AG09309 (cell line): Measurements from ENCODE around the gene MRPL57.
"Not testable (repeated sequence)": the region's sequence is repeated elsewhere in the genome, so short reads cannot be mapped to it uniquely, and the experiment has no call there.

ENCODE experiments used
- DNase-seq: peaks from one replicate; pipeline ENCODE4 v3.0.0-alpha.2; 2010; ENCODE audit warnings: low read depth
- H3K4me3 ChIP-seq: 2 replicates; pipeline ENCODE4 v1.5.1; 2011; ENCODE audit warnings: mild to moderate bottlenecking, low read depth, low read length, moderate library complexity; ENCODE audit not compliant: control insufficient read depth
- CTCF ChIP-seq: IDR thresholded peaks from 2 replicates; pipeline ENCODE4 v1.5.1; 2011; ENCODE audit warnings: mild to moderate bottlenecking, low read depth, low read length, inconsistent platforms; ENCODE audit not compliant: insufficient read depth, control insufficient read depth; ENCODE audit errors: missing control alignments

The MRPL57 gene

GRCh38 chr13:21198391-21198790 is 21.9 kb downstream of the MRPL57 start:
- H3K4me3 ChIP-seq, DNase-seq: not testable (repeated sequence)

- not testable (repeated sequence) for H3K4me3 ChIP-seq, DNase-seq
Measured at GRCh38 chr13:21201456-21202190, 25.2 kb downstream of the MRPL57 start.

GRCh38 chr13:21202767-21203531 is 26.5 kb downstream of the MRPL57 start:
- no peak for DNase-seq
- no peak overlapping the region for H3K4me3 ChIP-seq

GRCh38 chr13:21208652-21209154 is 32.2 kb downstream of the MRPL57 start:
- TF ChIP-seq CTCF = no peak
- H3K4me3 ChIP-seq = no peak overlapping the region
- no peak for DNase-seq

More at GRCh38 chr13:21202767-21203531, 26.5 kb downstream of the MRPL57 start:
- no peak for TF ChIP-seq CTCF

GRCh38 chr13:21212138-21212775 is 35.8 kb downstream of the MRPL57 start:
- TF ChIP-seq CTCF = no peak
- DNase-seq = no peak
- H3K4me3 ChIP-seq = no peak overlapping the region

- H3K4me3 ChIP-seq, DNase-seq: not testable (repeated sequence)
Measured at GRCh38 chr13:21215419-21215818, 39.0 kb downstream of the MRPL57 start.

- DNase-seq = no peak
- H3K4me3 ChIP-seq = no peak overlapping the region
- TF ChIP-seq CTCF = no peak
Measured at GRCh38 chr13:21216332-21216731, 39.9 kb downstream of the MRPL57 start.

GRCh38 chr13:21218351-21219035 is 42.0 kb downstream of the MRPL57 start:
- TF ChIP-seq CTCF = no peak
- no peak for DNase-seq
- H3K4me3 ChIP-seq = no peak overlapping the region
